ENCODE measurements around the gene SEM1.

DNA sequence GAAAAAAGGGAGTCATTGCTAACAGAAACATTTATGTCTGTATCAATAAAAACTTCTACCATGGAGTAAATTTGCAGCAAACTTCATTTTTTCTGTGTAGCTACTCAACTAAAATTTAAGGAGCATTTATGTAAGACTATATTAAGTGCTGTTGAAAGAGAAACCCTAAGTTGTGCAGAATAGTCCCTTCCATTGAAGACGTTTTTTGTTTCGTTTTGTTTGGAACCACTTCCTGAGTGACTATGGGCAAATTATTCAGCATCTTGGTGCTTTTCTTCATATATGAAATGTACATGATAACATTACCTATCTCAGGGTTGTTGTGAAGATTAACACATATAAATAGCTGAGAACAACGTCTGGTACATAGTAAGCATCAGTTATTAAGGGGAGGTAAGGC, 24.3 kb downstream of the SEM1 start:
- no peak for TF ChIP-seq CTCF (IDR thresholded peaks at IDR 0.05)
- no peak for TF ChIP-seq POLR2A (IDR thresholded peaks at IDR 0.05)

Measured in gastroesophageal sphincter (tissue), 3 donors.